Measurements from ENCODE around the gene LYSET. TPM values are rescaled to one million over a fixed set of nuclear protein-coding genes. Genes with fewer than 3 reads are reported as not detected.

Gene LYSET
- total and polyA plus RNA-seq, 7 donors: 19.7 to 50.1 (median 29.1) TPM

DNA sequence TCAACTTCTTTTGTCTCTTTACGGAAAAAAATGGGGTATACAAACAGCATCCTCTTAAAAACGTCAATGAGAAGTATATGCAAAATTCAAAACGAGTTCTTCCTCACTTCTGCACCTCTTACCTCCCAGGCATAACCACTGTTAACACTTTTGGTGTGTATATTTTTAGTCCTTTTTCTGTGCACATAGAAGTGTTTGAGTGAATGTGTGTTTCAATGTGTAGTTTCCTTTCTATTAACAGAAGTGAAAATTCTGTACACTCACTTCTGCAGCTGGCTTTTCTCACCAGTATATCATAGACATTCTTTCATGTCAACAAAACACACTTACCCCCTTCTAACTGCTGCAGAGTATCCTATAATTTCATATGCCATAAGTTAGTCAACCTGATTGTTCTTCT, 27.3 kb downstream of the LYSET start:
- DNase-seq: no peak
- Histone ChIP-seq H3K4me3 (no peak overlapping the region), H3K27ac (no peak overlapping the region), H3K36me3 (ENCODE audit: insufficient read depth in 1 of 2, low read depth in 1 of 2) (peaks cover 0 to 78% of the 10 kb centered on the region in 2 donors), H3K9me3 (no peaks in the 10 kb centered on the region), H3K27me3 (ENCODE audit: insufficient read depth in 3 of 3, low read length in 2 of 3) (no peaks in the 10 kb centered on the region), H3K4me1 (peaks cover 10% of the 10 kb centered on the region)
- no peak for ATAC-seq
- intact Hi-C loops (cut with DNase I): no loop called here
- TF ChIP-seq, protein P1, sequence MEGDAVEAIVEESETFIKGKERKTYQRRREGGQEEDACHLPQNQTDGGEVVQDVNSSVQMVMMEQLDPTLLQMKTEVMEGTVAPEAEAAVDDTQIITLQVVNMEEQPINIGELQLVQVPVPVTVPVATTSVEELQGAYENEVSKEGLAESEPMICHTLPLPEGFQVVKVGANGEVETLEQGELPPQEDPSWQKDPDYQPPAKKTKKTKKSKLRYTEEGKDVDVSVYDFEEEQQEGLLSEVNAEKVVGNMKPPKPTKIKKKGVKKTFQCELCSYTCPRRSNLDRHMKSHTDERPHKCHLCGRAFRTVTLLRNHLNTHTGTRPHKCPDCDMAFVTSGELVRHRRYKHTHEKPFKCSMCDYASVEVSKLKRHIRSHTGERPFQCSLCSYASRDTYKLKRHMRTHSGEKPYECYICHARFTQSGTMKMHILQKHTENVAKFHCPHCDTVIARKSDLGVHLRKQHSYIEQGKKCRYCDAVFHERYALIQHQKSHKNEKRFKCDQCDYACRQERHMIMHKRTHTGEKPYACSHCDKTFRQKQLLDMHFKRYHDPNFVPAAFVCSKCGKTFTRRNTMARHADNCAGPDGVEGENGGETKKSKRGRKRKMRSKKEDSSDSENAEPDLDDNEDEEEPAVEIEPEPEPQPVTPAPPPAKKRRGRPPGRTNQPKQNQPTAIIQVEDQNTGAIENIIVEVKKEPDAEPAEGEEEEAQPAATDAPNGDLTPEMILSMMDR (IDR thresholded peaks at IDR 0.05): no peak
- WGBS, 3 donors: 84 to 88% (median 85%) methylated on average over 3 of the region's 3 CpGs

DNA sequence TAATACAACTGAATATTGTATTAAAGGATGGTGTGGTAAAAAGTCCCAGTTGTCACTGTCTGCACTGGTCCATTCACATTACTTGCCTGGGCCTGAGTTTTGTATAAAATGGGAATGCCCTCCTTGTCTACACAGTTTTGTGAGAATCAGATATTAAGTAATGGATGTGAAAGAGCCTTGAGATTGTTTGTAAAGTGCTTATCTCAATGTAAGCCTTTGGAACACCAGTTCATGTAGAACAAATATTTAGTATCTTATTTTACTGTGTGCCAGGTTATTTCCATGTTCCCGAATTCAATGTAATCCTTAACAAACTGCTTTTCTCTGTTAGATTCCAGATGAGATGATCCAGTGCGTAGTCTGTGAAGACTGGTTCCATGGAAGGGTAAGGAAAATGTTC, 29.5 kb downstream of the LYSET start:
- no peaks in the 10 kb centered on the region for H3K27me3 ChIP-seq (ENCODE audit: insufficient read depth in 3 of 3, low read length in 2 of 3)
- DNase-seq: no peak
- no peaks in the 10 kb centered on the region for H3K4me1 ChIP-seq
- 93% methylated on average over 2 of the region's 2 CpGs for WGBS, 3 donors
- intact Hi-C loops (cut with DNase I): no loop called here
- H3K4me3 ChIP-seq: no peak overlapping the region
- no peaks in the 10 kb centered on the region for H3K9me3 ChIP-seq
- H3K36me3 ChIP-seq (ENCODE audit: insufficient read depth in 1 of 2, low read depth in 1 of 2): peaks cover 4 to 99% of the 10 kb centered on the region in 2 donors
- H3K27ac ChIP-seq: no peak overlapping the region
- no peak for ATAC-seq
- TF ChIP-seq, protein P1 (IDR thresholded peaks at IDR 0.05): no peak

DNA sequence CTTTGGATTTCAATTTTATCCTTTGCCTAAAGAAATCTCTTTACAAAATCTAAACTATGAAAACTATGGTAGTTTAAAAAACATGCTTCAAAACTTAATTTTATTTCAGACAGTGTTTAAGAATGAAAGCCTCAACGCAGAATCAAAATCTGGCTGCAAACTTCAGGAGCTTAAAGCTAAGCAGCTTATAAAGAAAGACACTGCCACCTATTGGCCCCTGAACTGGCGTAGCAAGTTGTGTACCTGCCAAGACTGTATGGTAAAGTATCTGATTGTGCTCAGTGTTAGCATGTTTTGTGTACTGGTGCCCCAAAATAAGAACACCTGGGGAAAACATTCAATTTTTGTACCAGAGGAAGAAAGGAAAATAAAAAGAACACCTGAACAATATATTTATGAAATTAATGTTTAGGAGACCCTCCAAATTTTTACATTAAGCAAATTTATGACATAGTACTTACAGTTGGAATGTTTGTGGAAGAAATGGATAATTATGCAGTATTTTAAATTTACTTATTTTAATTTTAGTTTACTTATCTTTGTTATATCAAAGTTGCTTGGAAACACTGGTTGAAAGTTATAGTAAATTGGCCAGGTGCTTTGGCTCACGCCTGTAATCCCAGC, 34.1 kb downstream of the LYSET start:
- H3K27me3 ChIP-seq (ENCODE audit: insufficient read depth in 3 of 3, low read length in 2 of 3): no peaks in the 10 kb centered on the region
- TF ChIP-seq, protein P1 (IDR thresholded peaks at IDR 0.05): peak; percentile 46
- H3K36me3 ChIP-seq (ENCODE audit: insufficient read depth in 1 of 2, low read depth in 1 of 2): peaks cover 10 to 100% of the 10 kb centered on the region in 2 donors
- no peak overlapping the region for H3K4me3 ChIP-seq
- DNase-seq: no peak
- peak in 2 of 4 donors; percentile 79 to 85 for ATAC-seq
- intact Hi-C loops (cut with DNase I): loop anchor here in 1 of 2 donors (5.0 kb wide), 2 partner anchors 33 to 102 kb away; partner anchors contain the start of gene ITPK1
- no peak overlapping the region for H3K27ac ChIP-seq
- WGBS, 3 donors: 49 to 63% (median 51%) methylated on average over 3 of the region's 3 CpGs
- no peaks in the 10 kb centered on the region for H3K9me3 ChIP-seq
- H3K4me1 ChIP-seq: no peaks in the 10 kb centered on the region

DNA sequence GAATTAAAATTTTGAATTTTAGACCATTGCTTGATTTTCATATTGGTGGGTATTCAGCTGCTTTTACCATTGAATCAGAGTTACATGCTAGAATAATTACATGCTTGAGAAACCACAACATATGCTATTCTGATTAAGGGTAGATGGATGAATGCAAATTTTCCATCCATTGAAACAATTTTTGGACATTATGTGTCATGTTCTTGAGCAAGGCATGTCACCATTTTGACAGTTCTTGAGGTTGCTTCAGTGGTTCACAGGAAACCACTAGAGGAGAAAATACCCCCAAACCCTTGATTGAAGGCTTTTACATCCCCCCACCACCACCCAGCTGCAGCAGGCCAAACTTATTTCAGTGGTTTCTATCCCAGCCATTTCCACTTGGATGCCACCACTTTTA, 35.4 kb downstream of the LYSET start:
- Histone ChIP-seq H3K4me1 (no peaks in the 10 kb centered on the region), H3K9me3 (no peaks in the 10 kb centered on the region), H3K27ac (no peak overlapping the region), H3K36me3 (ENCODE audit: insufficient read depth in 1 of 2, low read depth in 1 of 2) (peaks cover 16 to 100% of the 10 kb centered on the region in 2 donors), H3K4me3 (no peak overlapping the region), H3K27me3 (ENCODE audit: insufficient read depth in 3 of 3, low read length in 2 of 3) (no peaks in the 10 kb centered on the region)
- ATAC-seq: no peak
- TF ChIP-seq, protein P1 (IDR thresholded peaks at IDR 0.05): no peak
- intact Hi-C loops (cut with DNase I): no loop called here
- no peak for DNase-seq

DNA sequence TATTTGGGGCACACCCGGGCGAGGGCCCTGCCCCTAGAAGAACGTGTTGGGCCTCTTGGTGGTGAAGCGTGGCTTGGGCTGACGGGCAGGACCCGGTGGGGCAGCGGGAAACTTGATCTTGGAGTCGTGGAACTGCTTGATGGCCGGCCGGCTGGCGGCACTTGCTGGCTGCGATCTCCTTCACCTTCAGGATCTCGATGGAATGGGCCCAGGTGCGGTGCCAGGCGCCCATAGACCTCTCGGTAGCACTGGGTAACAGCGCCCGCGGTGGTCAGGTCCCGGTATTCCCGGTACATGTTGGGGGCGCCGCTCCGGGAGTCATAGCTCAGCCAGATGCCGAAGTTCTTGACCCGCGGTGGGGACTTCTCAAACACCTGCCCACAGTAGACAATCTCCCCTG, 38.4 kb downstream of the LYSET start:
- WGBS, 3 donors: 97% methylated on average over 27 of the region's 27 CpGs
- ATAC-seq (no peak), DNase-seq (no peak)
- H3K4me1 ChIP-seq: no peaks in the 10 kb centered on the region
- H3K36me3 ChIP-seq (ENCODE audit: insufficient read depth in 1 of 2, low read depth in 1 of 2): peaks cover 23 to 100% of the 10 kb centered on the region in 2 donors
- H3K27me3 ChIP-seq (ENCODE audit: insufficient read depth in 3 of 3, low read length in 2 of 3): no peaks in the 10 kb centered on the region
- H3K4me3 ChIP-seq: no peak overlapping the region
- no peaks in the 10 kb centered on the region for H3K9me3 ChIP-seq
- H3K27ac ChIP-seq: no peak overlapping the region
- TF ChIP-seq, protein P1 (IDR thresholded peaks at IDR 0.05): no peak
- intact Hi-C loops (cut with DNase I): no loop called here

Data from psoas muscle (tissue), 8 donors.